Activated CD8-positive, alpha-beta memory T cell treated with anti-CD3 and anti-CD28 coated beads for 1 hour (primary cell): Measurements from ENCODE around the gene IPMK.
"Not testable (repeated sequence)": the region's sequence is repeated elsewhere in the genome, so short reads cannot be mapped to it uniquely, and the experiment has no call there.

Experiments
- DNase-seq, 2 donors: peaks; one replicate each; pipeline ENCODE4 v3.0.0-alpha.2; 2020; ENCODE audit warnings: low read depth in 1 of 2; ENCODE audit errors: extremely low read depth in 1 of 2

Gene IPMK

DNA sequence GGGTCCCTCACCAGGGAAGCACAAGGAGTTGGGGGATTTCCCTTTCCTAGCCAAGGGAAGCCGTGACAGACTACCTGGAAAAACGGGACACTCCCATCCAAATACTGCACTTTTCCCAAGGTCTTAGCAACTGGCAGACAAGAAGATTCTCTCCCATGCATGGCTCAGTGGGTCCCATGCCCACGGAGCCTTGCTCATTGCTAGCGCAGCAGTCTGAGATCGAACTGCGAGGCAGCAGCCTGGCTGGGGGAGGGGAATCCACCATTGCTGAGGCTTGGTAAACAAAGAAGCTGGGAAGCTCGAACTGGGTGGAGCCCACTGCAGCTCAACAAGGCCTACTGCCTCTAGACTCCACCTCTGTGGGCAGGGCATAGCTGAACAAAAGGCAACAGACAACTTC is 37.8 kb downstream of the IPMK start:
- DNase-seq: not testable (repeated sequence)

- no peak for DNase-seq
These were observed 42.0 kb downstream of the IPMK start for GRCh38 chr10:58225654-58226053.

DNA sequence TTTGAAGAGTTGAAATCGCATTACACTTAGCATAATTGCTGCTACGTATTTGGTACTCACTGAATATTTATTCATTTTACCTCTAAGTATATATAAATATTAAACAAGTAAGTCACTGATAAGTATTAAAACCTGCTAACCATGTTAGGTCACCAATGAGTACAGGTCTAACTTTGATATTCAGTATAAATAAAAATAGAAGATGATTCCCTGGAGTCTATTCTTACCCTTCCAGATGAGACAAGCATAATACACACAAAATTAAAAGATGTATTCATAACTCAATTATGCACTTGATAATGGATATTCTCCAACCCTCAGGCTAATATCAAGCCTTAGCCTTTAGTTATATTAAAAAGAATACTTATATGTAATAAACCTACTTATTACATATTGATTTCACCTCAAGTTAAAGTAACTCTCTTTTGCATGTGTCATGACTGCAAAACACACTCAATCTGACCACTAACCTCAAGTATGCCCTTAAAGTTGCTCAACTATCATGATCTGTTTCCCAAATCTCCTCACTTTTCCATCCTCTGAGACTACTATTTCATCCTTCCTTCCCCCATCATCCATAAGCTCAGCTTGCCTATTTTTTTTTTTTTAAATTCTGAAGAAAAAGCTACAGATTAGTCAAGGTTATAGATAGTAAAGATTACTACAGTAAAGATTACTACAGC is 46.8 kb downstream of the IPMK start:
- no peak for DNase-seq

DNA sequence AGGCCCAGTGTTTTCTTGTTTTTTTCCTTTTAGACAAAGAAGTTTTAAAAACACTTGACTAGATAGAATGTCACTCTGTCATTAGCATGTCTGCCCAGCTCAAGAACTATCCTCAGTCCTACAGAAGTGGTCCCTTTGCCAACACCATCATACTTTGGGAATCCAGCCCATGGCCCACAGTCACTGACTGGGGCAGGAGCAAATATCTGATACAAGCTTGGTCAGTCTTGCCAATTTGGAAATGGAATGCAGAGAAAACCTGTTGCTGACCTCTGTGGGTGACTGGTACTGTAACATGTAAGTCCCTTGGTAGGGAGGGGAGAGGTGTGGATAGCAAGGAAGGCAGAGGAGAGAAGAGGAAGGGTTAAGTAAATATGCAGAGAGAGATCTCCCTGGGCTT is 47.8 kb downstream of the IPMK start:
- no peak for DNase-seq

DNA sequence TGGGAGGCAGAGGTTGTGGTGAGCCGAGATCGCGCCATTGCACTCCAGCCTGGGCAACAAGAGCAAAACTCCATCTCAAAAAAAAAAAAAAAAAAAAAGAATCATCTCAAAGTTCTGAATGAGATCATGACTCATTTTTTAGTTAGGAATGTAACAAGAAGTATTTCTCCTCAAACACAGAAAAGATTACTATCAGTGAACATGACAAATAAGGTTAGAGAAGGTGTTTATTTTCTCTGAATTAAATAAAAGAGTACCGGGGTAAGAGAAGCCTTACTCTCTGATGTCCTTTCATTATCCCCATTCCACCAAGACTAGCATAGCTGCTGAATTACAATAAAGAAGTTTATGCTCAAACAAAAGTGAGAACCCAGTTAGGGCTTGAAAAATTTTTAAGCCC is 50.1 kb downstream of the IPMK start:
- no peak for DNase-seq

- DNase-seq: no peak
These were observed 55.1 kb downstream of the IPMK start for GRCh38 chr10:58212622-58213021.

DNA sequence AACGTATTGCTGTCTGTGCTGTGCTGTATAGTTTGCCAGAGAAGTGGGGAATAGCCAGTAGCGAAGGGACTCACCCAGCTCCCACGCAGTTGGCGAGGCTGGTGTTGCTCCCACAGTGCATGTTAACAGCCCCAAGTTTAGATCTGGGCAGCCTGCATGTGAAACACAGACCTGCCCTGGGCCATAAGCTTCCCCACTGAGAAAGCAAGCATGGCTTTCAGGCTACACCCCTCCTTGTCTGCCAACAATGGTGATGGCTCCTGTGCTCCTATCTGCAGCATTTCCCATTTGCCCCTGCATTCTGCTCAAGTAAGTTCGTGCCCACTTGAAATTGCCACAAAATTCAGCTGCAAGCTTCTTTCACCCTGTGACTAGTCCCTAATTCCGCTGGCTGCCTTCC is 57.5 kb downstream of the IPMK start:
- DNase-seq: no peak

DNA sequence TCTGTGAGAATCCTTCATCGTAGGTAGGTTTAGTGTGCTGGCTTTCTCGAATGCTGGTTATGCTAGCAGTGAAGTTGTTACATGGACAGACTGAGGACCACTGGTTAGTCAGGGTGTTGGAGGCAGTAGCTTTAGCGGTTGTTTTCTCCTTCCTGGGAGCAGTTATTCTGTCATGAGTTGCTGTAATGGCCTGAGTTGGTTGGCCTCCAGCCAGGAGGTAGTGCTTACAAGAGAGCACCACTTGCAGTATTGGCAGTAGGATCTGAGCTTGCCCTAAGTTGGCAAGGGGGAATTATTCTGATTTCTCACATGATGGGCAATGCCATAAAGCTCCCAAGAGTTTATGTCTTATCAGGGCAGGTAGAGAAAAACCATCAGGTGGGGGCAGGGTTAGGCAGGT is 58.0 kb downstream of the IPMK start:
- DNase-seq: no peak

- no peak for DNase-seq
These were observed 61.4 kb downstream of the IPMK start for GRCh38 chr10:58206251-58206650.

DNA sequence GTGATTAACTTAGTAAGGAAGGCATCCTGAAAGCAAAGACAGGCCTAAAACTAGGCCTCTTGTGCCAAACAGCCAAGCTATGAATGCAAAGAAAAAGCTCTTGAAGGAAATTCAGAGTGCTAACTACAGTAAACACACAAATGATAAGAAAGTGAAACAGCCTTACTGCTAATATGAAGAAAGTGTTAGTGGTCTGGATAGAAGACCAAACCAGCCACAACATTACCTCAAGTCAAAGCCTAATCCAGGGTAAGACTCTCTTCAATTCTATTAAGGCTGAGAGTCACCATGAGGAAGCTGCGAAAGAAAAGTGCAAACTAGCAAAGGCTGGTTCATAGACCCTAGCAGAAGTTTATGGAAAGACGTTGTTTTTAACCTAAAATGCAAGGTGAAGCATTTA is 66.0 kb downstream of the IPMK start:
- DNase-seq: no peak

GRCh38 chr10:58189269-58189668 is 78.4 kb downstream of the IPMK start:
- no peak for DNase-seq

GRCh38 chr10:58184120-58184670 is 83.5 kb downstream of the IPMK start:
- DNase-seq: no peak

GRCh38 chr10:58180666-58181065 is 87.0 kb downstream of the IPMK start:
- no peak for DNase-seq

DNA sequence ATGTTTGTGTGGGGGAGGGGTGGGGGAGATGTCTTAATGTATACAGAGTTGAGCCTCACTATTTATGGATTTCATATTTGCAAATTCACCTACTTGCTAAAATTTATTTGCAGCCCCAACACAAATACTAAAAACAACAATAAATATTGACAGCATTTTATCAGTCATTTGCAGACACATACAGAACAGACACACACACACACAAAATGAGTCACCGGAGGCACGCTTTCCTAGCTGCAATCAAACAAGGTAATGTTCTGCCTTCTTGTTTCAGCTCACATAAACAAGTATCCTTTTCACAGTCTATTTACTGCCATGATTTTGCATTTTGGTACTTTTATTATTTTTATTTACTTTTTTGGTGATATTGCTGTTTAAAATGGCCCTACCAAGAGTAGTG is 88.5 kb downstream of the IPMK start:
- no peak for DNase-seq

DNA sequence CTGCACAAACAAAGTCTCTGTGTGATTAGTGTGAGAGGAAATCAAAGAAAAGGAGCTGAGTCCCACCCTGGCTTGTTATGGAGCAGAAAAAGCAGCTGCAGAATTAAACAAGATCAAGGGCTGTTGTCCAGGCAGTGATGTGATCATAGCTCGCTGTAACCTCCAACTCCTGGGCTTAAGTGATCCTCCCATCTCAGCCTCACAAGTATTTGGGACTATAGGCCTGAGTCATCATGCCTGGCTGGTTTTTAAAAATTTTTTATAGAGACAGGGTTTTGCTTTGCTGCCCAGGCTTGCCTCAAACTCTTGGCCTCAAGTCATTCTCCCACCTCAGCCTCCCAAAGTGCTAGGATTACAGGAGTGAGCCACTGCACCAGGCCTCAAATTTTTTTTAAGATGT is 88.9 kb downstream of the IPMK start:
- DNase-seq: no peak

GRCh38 chr10:58177362-58177947 is 90.2 kb downstream of the IPMK start:
- no peak for DNase-seq

GRCh38 chr10:58175990-58176900 is 91.4 kb downstream of the IPMK start:
- no peak for DNase-seq

GRCh38 chr10:58174831-58175230 is 92.9 kb downstream of the IPMK start:
- no peak for DNase-seq

- DNase-seq: no peak
These were observed 94.3 kb downstream of the IPMK start for GRCh38 chr10:58173391-58173790.

GRCh38 chr10:58171146-58171545 is 96.5 kb downstream of the IPMK start:
- no peak for DNase-seq

- DNase-seq: no peak
These were observed 103.2 kb downstream of the IPMK start for GRCh38 chr10:58164517-58164916.

GRCh38 chr10:58158806-58159205 is 108.9 kb downstream of the IPMK start:
- no peak for DNase-seq
